Neural crest cell (in vitro differentiated cells): ENCODE results near the gene FNBP1L. TPM values are rescaled to one million over a fixed set of nuclear protein-coding genes. Genes with fewer than 3 reads are reported as not detected.

Experiments used
- DNase-seq: peaks from one replicate; pipeline ENCODE4 v3.0.0; 2021; ENCODE audit warnings: low read depth, mixed read lengths, low spot score
- H3K27ac Mint-ChIP-seq: one replicate; pipeline ENCODE4 v1.8.0; 2021; ENCODE audit warnings: mild to moderate bottlenecking, mixed read lengths; ENCODE audit not compliant: unreplicated experiment
- H3K27me3 Mint-ChIP-seq: 2 replicates; pipeline ENCODE4 v1.8.0; 2021; ENCODE audit warnings: low read depth, mild to moderate bottlenecking, mixed read lengths
- H3K36me3 Mint-ChIP-seq: 2 replicates; pipeline ENCODE4 v1.8.0; 2021; ENCODE audit warnings: low read depth, mild to moderate bottlenecking, mixed read lengths
- H3K4me1 Mint-ChIP-seq: 2 replicates; pipeline ENCODE4 v1.8.0; 2021; ENCODE audit warnings: mixed read lengths
- H3K4me3 Mint-ChIP-seq: one replicate; pipeline ENCODE4 v1.8.0; 2021; ENCODE audit warnings: mild to moderate bottlenecking, mixed read lengths
- H3K9me3 Mint-ChIP-seq: 2 replicates; pipeline ENCODE4 v1.8.0; 2021; ENCODE audit warnings: mixed read lengths
- CTCF ChIP-seq: fragments of 200-600 bp; sonication (generic); conservative IDR thresholded peaks from 2 replicates; pipeline ENCODE4 v1.5.0; 2021; ENCODE audit warnings: antibody characterized with exemption, mild to moderate bottlenecking
- total RNA-seq: library from RNA; stranded (reverse); gene quantifications from 2 replicates; pipeline ENCODE4 v1.2.1, GENCODE V29; 2021

Gene FNBP1L
- total RNA-seq, 1 donor from 2014 or later: 60.9 TPM

- no peak for DNase-seq
- Mint-ChIP-seq H3K27ac (peak overlapping the region; percentile 13), H3K4me3 (no peak overlapping the region), H3K4me1 (peaks cover 70% of the 10 kb centered on the region), H3K27me3 (no peaks in the 10 kb centered on the region), H3K9me3 (no peaks in the 10 kb centered on the region), H3K36me3 (peaks cover 3% of the 10 kb centered on the region)
- no peak for TF ChIP-seq CTCF
Measured at GRCh38 chr1:93595743-93596142, 147.8 kb downstream of the FNBP1L start.

GRCh38 chr1:93596329-93597089 is 148.6 kb downstream of the FNBP1L start:
- no peak for DNase-seq
- no peaks in the 10 kb centered on the region for H3K27me3 Mint-ChIP-seq
- no peak for TF ChIP-seq CTCF
- H3K36me3 Mint-ChIP-seq: peaks cover 4% of the 10 kb centered on the region
- H3K4me1 Mint-ChIP-seq: peaks cover 76% of the 10 kb centered on the region
- no peak overlapping the region for H3K4me3 Mint-ChIP-seq
- H3K27ac Mint-ChIP-seq: no peak overlapping the region
- no peaks in the 10 kb centered on the region for H3K9me3 Mint-ChIP-seq

GRCh38 chr1:93597709-93598108 is 149.8 kb downstream of the FNBP1L start:
- Mint-ChIP-seq H3K27ac (no peak overlapping the region), H3K9me3 (no peaks in the 10 kb centered on the region), H3K27me3 (no peaks in the 10 kb centered on the region), H3K4me3 (no peak overlapping the region), H3K36me3 (peaks cover 6% of the 10 kb centered on the region), H3K4me1 (peaks cover 78% of the 10 kb centered on the region)
- DNase-seq: no peak
- no peak for TF ChIP-seq CTCF

GRCh38 chr1:93598396-93598795 is 150.5 kb downstream of the FNBP1L start:
- H3K27ac Mint-ChIP-seq: peak overlapping the region; percentile 88
- H3K4me1 Mint-ChIP-seq: peaks cover 78% of the 10 kb centered on the region
- no peaks in the 10 kb centered on the region for H3K27me3 Mint-ChIP-seq
- TF ChIP-seq CTCF: no peak
- no peak overlapping the region for H3K4me3 Mint-ChIP-seq
- DNase-seq: no peak
- peaks cover 6% of the 10 kb centered on the region for H3K36me3 Mint-ChIP-seq
- H3K9me3 Mint-ChIP-seq: no peaks in the 10 kb centered on the region

- Mint-ChIP-seq H3K36me3 (peaks cover 7% of the 10 kb centered on the region), H3K4me1 (peaks cover 79% of the 10 kb centered on the region), H3K4me3 (no peak overlapping the region), H3K27me3 (no peaks in the 10 kb centered on the region), H3K9me3 (no peaks in the 10 kb centered on the region), H3K27ac (peak overlapping the region; percentile 88)
- TF ChIP-seq CTCF: no peak
- no peak for DNase-seq
Measured at GRCh38 chr1:93598861-93599439, 151.0 kb downstream of the FNBP1L start.
